NOMO-1 treated with DMSO at 0.1 percent for 48 hours (cell line): ENCODE data around the gene SYNGR1.
"Not testable (repeated sequence)": the region's sequence is repeated elsewhere in the genome, so short reads cannot be mapped to it uniquely, and the experiment has no call there.

Source experiments
- DNase-seq: peaks from one replicate; lab custom pipeline; 2025; ENCODE audit not compliant: unreplicated experiment; lab: John Stamatoyannopoulos, UW

SYNGR1 gene

GRCh38 chr22:39316440-39317083 lies 33.2 kb upstream of the SYNGR1 start:
- peak; percentile 89 for DNase-seq

DNA sequence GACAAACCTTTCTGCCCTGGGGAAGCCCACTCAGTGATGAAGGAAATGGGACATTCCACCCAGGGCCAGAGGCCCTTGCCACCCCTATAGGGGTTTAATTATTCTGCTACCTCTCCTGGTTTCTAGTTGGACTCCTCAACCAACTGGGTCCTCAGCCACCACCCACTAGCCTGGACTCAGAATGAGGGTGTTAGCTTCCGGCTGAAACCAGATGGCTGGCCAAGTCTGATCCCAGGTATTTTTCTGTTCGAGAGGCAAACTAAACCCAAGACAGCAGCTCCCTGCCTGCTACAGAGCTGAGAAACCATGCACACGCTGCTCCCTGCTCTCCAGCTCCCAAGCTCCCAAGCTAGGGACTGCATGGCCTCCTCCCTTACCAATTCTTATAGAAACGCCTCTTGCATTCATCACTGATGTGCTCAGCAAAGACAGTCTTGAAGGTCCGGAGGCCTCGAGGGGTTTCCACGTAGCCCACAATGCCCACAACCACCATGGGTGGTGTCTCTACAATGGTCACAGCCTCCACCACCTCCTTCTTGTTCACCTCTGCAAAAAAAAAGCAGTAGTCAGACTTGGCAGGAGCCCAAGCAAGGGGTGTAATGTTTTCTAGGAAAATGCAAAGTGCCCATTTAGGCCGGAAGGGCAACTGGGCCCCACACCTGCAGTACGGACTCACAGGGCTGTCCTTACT lies 32.6 kb upstream of the SYNGR1 start:
- DNase-seq, result no peak

- DNase-seq, result no peak
These were observed 31.9 kb upstream of the SYNGR1 start for GRCh38 chr22:39317775-39318506.

DNA sequence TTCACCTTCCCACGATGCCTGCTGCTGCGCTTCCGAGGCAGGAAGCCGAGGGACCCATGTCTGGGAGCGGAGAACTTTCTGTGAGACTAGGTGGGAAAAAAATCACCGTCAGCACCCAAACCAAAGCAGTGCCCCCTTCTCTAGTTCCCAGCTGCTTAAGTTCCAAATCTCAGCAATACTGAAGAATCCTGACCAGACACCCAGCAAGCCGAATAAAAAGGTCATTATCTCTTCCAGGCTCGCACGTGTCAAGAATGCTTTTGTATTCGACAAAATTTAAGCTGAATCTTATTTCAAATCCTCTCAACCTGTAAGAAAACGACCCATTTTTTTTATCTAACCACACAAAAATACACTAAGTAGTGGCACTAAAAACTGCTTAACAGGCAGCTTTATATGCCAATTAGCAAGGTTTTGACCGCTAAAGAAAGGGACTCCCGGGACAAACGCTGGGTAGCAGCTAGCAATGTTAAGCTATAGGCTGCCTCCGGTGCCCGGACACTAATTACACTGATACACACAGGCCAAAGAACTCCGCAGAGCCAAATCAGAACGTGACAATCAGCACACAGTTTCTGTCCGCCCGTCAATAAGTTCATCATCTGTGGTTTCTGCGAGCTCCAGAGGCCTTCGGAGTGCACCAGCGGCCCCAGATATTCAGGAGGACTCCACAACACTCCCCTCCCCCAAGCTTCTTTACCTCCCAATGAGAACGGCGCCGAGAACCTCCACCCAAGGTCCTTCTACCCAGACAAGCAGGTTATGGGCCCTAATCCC lies 31.1 kb upstream of the SYNGR1 start:
- peak; percentile 53 for DNase-seq

- DNase-seq, result peak; percentile 99
These were observed 30.3 kb upstream of the SYNGR1 start, which contains the start of gene RPL3 for GRCh38 chr22:39319284-39320022. Gene RPL3 (minus strand): TSS chr22:39319623. CDS start chr22:39319597, 26 bp downstream.

DNA sequence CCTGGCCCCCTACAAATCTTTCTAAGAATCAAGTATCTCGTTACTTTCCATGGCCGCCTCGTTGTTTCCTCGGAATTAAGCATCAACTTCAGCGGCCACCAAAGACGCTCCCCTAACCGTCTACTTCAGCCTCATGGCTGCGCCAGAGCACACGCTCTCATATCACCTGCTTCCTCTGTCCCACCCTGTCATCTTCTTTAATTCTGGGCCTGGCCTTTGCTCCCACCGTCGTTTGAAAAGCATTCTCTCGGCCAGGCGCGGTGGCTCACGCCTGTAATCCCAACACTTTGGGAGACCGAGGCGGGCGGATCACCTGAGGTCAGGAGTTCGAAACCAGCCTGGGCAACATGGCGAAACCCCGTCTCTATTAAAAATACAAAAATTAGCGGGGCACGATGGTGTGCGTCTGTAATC lies 29.2 kb upstream of the SYNGR1 start:
- DNase-seq, result not testable (repeated sequence)

DNA sequence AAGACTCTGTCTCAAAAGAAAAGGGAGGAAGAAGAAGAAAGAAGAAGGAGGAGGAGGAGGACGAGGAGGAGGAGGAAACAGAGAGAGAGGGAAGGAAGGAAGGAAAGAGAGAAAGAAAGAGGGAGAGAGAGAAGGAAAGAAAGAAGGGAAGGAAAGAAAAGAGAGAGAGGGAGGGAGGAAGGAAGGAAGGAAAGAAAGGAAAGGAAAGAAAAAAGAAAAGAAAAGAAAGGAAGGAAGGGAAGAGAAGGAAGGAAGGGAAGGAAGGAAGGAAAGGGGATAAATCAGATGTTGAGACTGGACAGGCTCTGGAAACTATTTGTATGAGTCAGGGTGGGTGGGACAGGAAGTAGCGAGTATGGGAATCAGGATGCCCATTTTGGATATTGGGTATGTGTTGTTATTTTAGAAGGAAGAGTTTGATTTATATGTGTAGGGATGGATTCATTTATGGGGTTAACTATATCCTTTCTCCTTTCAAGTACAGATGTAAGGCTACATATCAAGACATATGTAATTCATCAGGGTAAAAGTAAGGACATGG lies 24.3 kb upstream of the SYNGR1 start:
- DNase-seq, result no peak

- no peak for DNase-seq
These were observed 21.6 kb upstream of the SYNGR1 start for GRCh38 chr22:39327995-39328754.

- DNase-seq, result not testable (repeated sequence)
These were observed 19.2 kb upstream of the SYNGR1 start for GRCh38 chr22:39330553-39330952.

DNA sequence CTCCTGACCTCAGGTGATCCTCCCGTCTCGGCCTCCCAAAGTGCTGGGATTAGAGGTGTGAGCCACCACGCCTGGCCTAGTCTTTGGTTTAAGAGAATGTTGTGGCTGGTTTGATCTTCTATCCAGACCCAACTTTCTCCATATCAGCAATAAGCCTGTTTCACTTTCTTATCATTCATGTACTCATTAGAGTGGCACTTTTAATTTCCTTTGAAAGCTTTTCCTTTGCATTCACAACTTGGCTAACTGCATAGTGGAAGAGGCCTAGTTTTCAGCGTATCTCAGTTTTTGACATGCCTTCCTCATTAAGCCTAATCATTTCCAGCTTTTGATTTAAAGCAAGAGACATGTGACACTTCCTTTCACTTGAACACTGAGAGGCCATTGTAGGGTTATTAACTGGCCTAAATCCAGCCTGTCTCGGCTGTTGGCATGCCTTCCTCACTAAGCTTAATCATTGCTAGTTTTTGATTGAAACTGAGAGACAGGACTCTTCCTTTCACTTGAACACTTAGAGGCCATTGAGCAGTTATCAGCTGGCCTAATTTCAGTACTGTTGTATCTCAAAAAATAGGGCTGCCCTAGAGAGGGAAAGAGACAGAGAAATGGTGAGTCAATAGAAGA lies 17.2 kb upstream of the SYNGR1 start:
- DNase-seq, result peak; percentile 32

DNA sequence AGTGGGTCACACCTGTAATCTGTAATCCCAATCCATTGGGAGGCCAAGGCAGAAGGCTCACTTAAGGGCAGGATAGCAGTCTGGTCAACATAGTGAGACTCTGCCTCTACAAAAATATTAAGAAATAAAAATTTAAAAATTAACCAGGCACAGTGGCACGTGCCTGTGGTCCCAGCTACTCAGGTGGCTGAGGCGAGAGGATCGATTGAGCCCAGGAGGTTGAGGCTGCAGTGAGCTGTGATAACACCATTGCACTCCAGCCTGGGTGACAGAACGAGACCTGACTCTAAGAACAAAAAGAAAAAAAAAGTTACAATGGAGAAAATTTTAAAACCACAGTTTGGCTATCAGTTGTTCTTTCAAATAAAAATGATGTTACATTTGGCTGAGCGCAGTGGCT lies 13.4 kb upstream of the SYNGR1 start:
- DNase-seq, result no peak

DNA sequence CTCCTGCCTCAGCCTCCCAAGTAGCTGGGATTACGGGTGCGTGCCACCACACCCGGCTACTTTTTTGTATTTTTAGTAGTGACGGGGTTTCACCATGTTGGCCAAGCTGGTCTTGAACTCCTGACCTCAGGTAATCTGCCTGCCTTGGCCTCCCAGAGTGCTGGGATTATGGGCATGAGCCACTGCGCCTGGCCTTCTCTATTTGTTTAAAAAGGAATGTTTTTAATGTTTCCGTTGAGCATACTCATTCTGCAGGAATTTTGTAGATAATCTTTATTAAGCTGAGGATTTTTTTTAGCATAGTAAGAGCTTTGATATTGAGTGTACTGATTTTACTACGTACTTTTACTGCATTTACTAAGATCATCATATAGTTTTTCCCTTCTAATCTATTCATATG lies 10.0 kb upstream of the SYNGR1 start:
- not testable (repeated sequence) for DNase-seq

DNA sequence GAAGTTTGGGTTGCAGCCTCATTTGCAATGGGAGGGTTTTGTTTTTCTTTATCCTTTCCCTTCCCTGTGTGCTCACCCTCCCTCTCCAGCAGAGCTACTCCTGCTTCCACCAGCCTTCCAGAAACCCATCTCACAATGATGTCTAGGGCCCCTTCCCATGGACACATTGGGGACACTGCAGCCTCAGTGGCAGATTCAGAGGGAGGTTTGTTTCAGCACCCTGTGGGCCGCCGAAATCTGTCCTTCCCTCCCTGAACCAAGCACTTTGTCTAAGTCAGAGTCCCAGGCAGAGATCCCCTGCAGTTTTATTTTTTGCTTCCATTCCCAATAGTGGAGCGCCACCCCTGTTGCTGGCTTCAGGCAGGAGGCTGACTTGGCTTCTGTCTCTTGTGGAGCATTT lies 8.6 kb upstream of the SYNGR1 start:
- DNase-seq, result no peak

DNA sequence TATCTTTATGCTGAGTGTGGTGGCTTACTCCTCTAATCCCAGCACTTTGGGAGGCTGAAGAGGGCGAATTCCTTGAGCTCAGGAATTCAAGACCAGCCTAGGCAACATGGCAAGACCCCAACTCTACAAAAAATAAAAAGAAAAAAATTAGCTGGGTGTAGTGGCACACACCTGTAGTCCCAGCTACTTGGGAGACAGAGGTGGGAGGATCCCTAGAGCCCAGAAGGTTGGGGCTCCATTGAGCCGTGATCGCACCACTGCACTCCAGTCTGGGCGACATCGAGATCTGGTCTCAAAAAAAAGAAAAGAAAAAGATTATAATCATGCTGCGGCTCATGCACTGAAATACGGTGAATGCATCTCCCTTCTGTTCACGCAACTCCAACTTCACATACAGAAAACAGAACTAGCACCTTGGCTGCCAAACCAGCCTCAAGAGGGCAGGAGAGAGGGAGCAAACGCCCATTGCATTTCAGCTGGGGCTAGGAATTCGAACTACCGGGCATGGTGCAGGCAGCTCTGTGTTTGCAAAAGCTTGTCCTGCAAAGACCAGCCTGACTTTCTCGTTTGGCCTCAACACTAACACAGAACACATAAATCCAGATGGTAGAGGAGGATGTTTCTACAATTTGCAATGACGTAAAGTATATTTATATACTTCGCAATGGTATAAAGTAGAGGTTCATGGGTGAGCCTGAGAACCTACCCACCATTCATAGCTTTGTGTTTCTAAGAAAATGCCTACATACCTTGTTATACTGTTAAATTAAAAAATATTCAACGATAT lies 6.3 kb upstream of the SYNGR1 start:
- peak; percentile 74 for DNase-seq

DNA sequence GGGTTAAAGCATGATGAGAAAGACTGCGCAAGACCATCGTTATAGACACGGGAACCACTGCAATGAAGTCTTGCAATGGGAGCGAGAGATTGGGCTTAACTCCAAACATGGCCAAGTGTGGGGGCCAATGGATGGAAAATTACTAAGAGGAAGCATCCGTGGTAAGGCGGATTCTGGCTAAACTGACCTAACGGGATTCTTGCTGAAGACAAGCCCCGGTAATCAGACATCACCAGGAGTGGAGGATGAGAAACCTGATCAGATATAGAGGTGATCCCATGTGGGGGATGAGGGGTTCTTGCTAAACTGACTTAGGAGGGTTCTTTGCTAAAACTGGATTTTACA lies 5.8 kb upstream of the SYNGR1 start:
- DNase-seq, result no peak

GRCh38 chr22:39345231-39345630 lies 4.6 kb upstream of the SYNGR1 start:
- no peak for DNase-seq

DNA sequence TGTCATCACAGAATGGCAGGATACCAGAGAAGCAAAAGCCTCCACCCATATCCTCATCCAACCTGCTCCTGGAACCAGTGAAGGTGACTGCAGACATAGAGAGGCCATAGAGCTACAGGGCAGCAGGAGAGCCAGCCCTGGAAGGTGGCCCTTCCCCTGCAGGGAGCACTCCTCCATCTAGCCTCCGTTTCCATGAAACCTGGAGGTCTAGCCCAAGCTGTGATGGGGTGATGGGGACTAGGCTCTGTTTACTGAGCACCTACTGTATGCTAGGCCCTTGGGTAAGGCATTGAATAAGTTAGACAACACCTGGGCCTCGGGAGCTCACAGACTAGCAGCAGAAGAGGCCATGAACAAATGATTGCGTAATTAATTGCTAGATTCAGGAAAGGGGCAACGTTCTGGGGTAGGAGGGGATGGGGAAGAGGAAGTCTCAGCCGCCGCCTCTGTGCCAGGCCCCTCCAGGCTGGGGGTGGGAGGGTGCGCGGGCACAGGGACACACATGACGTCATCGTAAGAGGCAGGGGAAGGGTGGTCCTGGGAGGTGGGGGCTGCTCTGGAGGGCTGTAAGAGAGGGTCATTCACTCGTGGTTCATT lies 784 bp upstream of the SYNGR1 start:
- peak; percentile 85 for DNase-seq

- DNase-seq, result peak; percentile 55
These were observed 255 bp upstream of the SYNGR1 start for GRCh38 chr22:39349506-39349966.
